Stimulated activated CD4-positive, alpha-beta T cell treated with anti-CD3 and anti-CD28 coated beads, Interleukin-4, amount 100 ng/mL, for 24 hours (primary cell): Measurements from ENCODE around the gene IBTK.
"Not testable (repeated sequence)": the region's sequence is repeated elsewhere in the genome, so short reads cannot be mapped to it uniquely, and the experiment has no call there.

Experiments
- DNase-seq: peaks from one replicate; pipeline ENCODE4 v3.0.0-alpha.2; 2020

IBTK gene

DNA sequence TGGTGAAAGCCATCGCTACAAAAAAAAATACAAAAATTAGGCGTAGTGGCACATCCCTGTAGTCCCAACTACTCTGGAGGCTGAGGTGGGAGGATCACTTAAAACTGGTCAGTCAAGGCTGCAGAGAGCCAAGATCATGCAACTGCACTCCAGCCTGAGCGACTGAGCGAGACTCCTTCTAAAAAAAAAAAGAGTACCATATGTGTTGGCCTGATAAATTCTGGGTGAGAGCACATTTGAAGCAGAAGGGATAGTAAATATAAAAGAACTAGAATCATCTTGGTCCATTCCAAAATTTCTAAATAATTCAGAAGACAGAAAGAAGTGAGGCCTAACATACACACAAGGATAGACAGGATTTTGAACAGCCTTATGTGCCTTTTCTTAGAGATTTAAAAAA is 2.2 kb downstream of the IBTK start:
- no peak for DNase-seq

DNA sequence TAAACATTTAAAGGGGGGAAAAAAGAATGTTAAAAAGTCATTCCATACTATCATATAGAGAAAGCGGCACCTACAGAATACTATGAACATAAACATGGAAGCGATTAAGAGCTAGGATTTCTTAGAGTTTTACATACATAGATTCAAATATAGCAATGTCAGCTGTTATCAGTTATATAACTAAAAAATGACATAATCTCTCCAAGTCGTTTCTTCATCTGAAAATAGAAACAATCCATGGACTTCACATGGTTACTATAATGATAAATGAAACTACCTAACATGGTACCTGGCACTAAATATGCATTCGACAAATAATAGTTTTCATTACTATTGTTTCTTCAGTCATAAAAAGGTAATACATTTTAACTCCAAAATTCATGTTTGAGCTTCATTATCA is 3.7 kb downstream of the IBTK start:
- DNase-seq, result no peak

DNA sequence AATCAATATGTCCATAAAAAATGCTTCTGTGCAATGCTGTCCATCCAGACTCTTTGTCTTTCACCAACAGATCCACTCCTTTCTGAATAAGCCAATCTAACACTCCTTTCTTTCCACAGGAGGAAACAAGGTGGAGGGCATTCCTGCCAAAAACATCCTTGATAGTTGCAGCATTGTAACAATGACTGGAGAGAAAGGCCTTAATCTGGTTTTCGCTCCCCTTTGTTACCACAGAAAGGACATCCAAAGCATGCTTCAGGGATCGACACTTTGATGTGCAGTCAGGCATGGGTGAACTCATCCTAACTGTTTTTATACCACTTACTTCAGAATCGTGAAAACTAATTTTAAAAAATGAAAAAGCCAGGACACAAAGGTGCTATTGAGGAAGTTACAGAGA is 7.4 kb downstream of the IBTK start:
- no peak for DNase-seq

DNA sequence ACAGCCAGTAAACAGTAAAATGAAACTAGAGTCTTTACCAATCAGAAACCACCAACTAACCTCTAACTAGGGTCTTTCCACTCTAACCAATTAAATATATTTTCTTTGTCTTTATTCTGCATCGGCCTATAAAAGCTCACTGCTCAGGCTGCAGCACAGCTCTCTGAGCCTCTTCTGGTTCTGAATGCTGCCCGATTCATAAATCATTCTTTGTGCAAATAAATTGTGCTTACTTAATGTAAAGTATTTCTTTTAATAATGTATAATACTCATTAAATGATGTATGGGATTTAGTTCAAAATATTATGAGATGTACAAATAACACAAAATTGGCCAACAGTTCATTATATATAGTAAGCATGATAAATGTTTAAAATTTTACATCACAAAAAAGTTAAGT is 7.9 kb downstream of the IBTK start:
- no peak for DNase-seq

DNA sequence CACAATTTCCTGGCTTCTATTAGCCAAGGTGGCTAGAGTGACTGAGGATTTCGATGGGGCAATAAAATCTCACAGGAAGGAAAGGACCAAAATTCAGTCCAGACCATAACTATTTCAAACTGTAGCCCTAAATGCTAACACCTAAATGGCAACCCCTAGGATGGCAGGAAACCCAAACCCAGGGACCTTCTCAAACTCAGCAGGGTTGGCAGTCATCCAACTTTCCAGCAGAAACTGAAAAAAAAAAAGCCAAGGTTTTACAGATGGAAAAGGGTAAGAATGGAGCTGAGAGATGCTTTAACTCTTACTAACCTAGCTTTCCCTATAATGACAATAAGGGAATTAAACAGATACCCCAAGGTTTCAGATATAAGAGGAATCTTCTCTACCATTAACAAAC is 10.5 kb downstream of the IBTK start:
- no peak for DNase-seq

DNA sequence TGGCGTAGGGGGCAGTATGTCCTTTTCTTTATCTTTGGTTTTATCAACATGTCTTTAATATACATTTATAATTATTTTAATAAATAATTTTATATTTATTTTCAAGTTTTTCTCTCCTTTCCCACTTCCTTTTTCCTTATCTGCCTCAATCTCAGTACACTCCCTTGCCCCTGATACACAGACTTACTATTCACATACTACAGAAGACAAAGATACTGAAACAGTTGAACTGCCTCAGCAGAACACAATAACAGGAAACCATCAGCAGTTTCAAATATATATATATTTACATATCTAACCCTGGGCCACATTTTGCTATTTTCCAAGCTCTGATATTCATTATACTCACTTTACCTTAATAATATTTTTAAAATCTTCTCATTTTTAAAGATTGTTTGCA is 19.8 kb downstream of the IBTK start:
- DNase-seq, result no peak

DNA sequence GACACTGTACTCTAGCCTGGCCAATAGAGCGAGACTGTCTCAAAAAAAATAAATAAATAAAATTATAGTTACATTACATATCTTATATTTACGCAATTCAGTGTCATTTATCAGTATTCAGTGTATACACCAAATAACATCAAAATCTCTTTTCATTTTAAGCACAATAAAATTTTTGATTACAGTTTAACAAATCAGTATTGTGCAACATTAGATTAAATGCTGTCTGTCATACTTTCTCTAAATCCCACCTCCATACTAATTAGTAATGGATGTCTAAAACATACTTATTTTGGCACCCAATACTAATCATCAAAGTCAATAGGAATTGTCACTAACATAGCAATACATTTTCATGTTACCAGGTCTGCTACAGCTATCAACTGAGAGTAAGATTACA is 27.4 kb downstream of the IBTK start:
- no peak for DNase-seq

DNA sequence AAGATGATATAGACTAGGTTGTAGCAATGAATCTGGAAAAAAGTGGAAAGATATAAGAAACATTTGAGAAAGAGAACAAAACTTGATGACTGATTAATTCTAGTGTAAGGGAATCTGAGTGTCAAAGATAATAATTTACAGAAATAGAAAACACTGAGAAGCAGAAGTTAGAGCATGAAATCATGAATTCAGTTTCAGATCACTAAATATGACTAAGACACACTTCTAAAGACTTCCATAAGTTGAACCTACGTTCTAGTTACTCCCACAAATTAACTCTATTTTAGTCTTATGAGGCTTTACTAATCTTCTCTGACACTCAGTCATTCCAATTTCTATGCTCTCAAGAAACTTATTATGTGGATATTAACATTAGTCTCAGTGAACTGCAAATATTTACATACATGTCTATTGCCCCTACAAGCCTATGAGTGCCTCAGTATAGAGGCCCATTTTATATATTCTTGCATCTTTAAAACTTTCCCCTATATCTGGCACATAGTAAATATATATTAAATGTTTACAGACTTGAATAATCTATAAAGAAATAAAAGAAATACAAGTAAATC is 30.4 kb downstream of the IBTK start:
- DNase-seq, result no peak

DNA sequence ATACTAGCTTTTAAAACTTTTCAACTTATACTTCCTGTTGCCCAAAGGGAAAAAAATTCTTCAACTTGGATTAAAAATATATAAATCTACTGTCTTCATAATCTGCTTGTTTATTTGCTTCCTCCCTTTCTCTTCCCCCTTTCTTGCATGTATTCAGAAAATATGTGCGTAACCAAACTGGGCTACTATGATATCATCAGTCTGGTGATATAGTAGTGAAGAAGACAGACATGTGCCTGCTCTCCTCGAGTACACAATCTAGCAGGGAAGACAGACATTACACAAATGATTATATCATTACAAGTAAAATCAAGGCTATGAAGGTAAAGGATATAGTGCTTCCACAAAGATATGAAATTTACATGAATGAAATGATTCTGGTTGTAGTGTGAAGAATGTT is 31.0 kb downstream of the IBTK start:
- no peak for DNase-seq

DNA sequence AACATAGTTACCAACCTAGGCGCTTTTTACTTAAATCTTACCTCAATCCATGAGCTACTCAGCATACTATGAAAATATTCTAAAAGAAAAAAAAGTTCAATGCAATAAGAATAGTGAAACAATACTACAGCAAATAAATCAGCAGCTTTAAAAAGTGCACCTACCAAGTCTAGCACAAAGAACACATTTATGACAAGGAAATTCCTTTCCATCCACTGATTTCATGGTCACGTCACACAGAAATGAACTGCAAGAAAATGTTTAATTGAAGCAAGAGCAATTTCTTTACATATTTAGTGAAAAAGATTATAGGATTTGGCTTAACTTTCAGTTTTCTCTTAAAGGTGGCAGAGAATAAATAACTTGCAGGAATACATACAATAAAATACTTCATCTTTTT is 36.2 kb downstream of the IBTK start:
- no peak for DNase-seq

DNA sequence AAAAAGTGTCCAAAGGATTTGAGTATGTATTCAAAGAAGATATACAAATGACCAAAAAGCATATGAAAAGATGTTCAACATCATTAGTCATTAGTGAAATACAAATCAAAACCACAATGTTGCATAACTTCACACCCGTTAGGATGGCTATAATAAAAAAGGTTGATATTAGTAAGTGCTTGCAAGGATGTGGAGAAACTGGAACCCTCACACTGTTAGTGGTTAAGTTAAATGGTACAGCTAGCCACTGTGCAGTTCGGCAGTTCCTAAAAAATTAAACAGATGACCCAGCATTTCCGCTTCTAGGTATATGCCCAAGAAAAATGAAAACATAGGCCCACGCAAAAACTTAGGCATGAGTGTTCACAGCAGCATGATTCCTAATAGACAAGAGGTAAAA is 38.6 kb downstream of the IBTK start:
- DNase-seq, result no peak

DNA sequence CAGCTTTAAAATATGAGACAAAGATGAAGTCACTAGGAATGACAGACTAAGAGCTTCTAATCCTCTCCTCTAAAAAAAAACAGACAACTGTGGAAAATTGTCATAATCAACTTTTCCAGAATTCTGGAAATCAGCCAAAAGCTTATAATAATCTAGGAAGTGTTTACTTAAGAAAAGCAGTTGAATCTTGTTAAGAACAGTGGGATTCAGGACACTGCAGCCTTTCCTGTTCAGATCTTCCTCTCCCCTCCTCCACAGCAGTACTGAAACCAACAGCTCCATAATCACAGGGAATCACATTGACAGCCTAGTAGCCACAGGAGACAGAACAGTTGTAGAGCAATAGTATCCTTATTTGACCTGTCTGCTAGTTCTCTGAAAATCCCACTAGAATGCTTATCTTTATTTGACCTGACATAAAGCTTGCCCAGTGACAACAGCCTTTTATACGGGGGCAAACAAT is 41.6 kb downstream of the IBTK start:
- no peak for DNase-seq

DNA sequence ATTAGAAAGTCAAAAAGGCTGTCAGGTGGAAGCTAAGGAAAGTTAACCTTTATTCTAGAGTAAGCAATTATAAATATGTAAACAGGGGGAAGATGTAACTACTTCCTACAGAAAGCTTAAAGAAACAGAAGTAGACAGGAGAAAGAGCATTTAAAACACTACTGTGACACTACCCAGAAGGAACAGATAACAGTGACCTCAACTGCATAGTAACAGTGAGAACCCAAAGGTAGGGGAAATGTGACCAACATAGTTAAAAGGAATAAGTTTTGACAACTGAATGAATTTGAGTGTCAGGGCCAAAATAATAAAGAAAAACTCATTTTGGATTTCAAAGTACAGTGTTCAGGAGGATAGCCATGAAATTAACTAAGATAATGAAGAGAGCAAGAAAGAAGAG is 43.5 kb downstream of the IBTK start:
- DNase-seq, result no peak

DNA sequence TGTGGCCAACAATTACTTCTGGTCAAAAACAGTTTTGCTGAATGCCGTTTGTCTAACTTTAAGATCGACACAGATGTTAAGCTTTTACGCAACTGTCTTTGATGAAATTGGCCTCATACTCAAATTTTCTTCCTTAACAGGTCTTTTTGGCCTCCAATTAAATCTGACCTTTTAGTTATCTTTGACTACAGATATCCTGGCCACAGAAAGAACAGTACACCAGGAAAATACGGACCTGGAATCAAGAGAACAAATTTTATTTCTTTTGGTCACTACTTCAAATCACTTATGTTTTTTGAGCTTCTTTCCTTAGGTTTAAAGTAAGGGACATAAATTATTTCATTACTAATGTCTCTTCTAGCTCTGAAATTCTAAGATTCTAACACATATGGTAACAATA is 49.8 kb downstream of the IBTK start:
- no peak for DNase-seq

DNA sequence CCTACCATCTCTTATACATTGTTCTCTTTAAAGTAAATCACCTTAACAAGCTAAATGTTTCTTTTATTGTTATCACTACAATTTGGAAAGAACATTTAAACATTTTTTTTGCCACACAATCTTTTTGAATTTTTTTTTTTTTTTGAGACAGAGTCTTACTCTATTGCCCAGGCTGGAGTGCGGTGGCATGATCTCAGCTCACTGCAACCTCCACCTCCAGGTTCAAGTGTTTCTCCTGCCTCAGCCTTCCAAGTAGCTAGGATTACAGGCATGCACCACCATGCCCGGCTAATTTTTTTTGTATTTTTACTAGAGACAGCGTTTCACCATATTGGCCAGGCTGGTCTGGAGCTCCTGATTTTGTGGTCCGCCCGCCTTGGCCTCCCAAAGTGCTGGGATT is 50.3 kb downstream of the IBTK start:
- not testable (repeated sequence) for DNase-seq

DNA sequence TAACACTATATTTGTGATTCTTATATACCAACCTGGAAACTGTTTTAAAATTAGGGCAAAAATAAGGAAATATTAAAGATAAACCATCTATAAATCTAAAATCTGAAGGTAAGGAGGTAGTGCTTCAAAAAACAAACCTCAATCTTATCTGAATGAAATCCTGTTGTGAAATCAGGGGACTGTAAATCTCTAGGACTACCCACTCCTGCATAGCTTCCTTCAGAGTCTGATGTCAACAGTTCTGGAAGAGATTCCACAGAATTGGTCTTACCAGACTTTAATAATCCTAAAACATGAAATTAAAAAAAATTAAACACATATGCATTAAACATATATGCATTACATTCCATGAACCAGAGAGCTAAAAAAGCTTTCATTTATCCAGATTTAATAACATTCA is 51.4 kb downstream of the IBTK start:
- DNase-seq, result no peak

DNA sequence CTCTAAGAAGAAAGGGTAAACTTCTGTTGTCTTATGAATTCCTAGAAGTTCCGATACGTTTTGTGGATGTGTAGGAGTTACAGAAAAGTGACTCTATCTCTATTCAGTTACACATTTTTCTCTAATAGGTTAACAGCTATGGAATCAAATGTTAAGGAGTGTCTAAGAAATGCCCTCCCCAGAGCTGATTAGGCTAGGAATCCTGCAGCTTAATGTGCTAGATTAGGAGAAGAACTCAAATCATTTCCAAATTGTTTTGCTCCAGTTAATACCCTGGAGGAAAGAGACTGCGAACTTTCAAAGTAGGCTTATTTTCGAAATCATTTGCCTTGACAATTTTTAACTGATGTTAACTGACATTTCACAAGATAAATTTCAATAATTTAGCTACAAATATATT is 51.9 kb downstream of the IBTK start:
- no peak for DNase-seq

DNA sequence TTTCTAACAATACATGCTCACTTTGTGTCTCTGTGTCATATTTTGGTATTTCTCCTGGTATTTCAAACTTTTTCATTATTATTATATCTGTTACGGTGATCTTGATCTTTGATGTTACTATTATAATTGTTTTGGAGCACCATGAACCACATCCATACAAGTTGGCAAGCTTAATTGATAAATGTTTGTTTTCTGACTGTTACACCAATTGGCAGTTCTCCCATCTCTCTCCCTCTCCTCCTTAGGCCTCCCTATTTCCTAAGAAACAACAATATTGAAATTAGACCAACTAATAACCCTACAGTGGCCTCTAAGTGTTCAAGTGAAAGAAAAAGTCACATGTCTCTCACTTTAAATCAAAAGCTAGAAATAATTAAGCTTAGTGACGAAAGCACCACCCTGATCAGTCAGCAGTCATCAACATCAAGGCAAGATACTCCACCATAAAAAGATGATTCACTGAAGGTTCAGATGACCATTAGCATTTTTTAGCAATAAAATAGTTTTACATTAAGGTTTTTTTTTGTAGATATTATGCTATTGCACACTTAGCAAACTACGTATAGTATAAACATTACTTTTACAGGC is 61.5 kb downstream of the IBTK start:
- no peak for DNase-seq

DNA sequence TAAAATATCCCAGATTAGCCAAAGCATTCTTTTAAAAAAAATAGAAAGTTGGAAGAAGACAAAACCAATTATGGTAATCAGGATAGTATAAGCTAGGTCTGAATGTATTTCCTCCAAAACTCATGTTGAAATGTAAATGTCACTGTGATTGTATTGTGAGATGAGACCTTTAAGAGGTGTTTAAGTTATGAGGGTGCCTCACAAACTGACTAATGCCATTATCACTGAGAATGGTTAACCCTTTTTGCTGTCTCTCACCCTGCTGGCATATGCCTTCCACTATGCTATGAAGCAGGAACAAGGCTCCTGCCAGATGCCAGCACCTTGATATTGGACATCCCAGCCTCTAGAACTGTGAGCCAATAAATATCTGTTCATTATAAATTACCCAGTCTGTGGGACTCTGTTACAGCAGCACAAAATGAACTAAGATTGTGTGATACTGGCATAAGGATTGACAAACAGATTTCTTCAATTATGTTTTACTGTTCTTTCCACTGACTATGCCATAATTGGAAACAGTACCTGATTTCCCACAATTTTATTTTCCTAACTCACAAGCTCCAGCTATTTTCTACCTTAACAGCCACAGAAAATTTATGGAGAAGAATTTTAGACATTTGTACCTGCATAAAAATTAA is 63.8 kb downstream of the IBTK start:
- no peak for DNase-seq

DNA sequence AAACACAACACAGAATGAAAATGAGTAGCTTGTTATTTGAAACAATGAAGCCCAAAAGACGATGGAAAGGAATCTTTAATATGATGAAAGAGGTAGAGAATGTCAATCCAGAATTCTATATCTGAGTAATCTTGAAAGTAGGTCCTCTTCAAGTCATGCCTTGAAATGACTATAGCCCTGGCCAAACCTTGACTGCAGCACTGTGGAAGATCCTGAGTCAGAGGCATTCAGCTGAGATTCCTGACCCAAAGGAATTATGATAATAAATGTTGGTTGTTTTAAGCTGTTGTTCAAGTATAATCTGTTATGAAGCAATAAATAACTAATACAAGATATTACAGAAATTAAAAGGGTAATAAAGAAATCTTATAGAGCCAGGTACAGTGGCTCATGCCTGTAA is 64.8 kb downstream of the IBTK start:
- no peak for DNase-seq

DNA sequence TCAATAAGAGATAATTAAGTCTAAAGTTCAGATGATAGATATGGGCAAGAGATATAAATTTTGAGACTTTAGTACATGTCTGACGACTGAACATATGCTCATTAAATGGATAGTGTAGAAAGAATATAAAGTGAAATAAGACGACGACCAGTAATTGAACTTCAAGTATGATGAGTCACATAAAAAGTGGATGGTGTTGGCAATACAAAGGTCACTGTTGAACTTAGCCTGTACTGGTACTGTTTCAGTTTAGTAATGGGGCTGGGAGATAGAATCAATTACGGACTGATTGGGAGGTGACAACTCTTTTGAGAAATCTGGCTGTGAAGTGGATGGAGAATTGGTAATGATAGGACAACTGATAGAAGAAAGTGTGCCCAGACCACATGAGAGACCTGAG is 68.1 kb downstream of the IBTK start:
- DNase-seq, result no peak

DNA sequence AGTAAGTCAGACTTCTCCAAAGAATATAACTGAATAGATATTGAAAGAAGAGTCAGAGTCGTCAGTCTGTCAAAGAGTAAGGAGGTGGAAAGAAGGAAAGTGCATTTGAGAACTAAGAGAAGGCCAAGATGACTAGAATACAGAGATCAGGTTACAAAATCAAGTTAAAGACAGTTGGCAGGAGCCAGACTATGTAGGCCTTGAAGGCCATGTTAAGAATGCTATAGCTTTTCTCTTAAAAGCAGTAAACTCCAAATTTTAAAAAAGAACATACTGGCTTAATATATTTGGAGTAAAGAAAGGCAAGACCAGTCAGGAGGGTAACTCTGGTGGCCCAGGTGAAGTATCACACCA is 68.8 kb downstream of the IBTK start:
- DNase-seq, result no peak

DNA sequence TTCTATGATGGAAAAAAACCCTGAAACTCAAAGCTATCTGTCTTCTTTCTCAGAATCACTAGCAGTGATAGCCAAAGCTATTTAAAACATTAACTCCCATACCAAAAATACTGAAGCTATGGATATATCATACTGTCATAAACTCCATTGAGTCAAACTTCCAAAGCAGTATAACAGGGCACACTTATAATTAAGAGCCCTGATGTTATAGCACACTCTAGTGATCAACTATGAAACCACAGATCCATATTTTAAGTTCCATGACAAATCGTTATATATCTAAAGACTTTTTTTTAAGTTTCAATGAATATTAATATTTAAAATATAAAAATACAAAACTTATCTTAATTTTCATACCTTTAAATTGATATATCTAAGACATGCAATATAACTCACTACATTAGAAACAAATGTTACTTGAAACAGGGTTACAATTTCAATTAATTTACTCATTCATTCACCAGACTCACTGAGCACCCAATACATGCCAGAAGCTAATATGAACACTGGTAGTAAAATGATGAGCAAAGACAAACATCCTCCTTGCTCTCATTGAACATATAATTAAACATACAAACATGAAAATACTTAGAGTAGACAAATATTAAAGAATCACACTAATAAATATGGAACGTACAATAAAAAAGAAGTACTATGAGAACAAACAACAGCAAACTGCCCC is 69.3 kb downstream of the IBTK start:
- DNase-seq, result no peak

DNA sequence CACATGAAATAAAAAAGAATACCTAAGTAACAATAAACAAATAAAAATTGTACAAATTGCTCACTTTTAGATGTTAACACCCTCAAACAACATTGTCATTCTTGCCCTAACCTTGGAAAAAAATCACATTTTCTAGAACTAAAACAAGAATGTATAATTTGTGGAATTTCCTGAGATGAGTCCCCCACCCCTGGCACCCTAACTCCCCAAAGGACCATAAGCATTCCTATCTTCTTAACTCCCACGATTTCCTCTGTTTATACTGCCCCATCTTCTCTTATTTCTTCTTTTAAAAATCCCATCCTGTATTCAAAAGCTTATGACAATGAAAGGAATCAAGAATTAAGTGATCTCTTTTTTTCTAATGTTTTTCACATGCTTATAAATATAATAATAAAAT is 70.9 kb downstream of the IBTK start:
- no peak for DNase-seq

DNA sequence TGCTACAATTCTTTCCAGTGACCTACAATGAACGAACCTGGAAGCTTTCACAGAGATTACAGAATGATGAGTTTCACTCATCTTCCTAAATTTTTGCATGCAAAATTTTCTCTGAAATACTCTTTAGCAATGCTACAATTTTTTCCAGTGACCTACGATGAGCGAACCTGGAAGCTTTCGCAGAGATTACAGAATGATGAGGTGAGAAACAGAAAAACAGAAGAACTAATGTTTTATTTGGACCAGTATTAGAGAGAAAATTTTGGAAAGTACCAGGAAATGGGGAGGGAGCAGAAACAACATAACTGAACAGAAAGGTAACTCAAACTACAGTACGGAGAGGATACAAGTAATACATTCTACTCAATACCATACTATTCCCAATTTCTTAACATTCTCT is 75.0 kb downstream of the IBTK start:
- no peak for DNase-seq
